GM12878 (cell line): ENCODE measurements around the gene PPP1R3G. TPM values are rescaled to one million over a fixed set of nuclear protein-coding genes. Genes with fewer than 3 reads are reported as not detected.

Source experiments
- ATAC-seq: fragments of 200-7000 bp; cut with Tn5 transposase; 3 replicates; pipeline ENCODE4 v1.9.1; 2020; ENCODE audit warnings: mild to moderate bottlenecking, moderate library complexity
- BruUV-seq: library from RNA; stranded (reverse); fragments of 400-500 nt; replicated peaks from 2 replicates; lab custom pipeline; 2021; lab: Mats Ljungman, UMichigan
- CTCF ChIA-PET: fragments of 300-600 bp; sonication (Branson Sonifier 250); formaldehyde crosslinking; extraction: SDS; loops from one replicate; lab custom pipeline; 2021; ENCODE audit warnings: inconsistent platforms; lab: Yijun Ruan, JAX
- POLR2A ChIA-PET: fragments of 350-600 bp; formaldehyde crosslinking; extraction: SDS; loops from one replicate; lab custom pipeline; 2021; ENCODE audit warnings: inconsistent platforms; lab: Charles Lee
- RAD21 ChIA-PET: fragments of 300-600 bp; sonication (Branson Sonifier 250); formaldehyde crosslinking; loops from one replicate; lab custom pipeline; 2023; ENCODE audit warnings: antibody characterized with exemption; ENCODE audit not compliant: unreplicated experiment; lab: Charles Lee
- SMC1A ChIA-PET: fragments of 300-600 bp; sonication (Branson Sonifier 250); formaldehyde crosslinking; loops from one replicate; lab custom pipeline; 2023; ENCODE audit not compliant: unreplicated experiment, uncharacterized antibody; lab: Charles Lee
- DNase-seq: peaks from one replicate; pipeline ENCODE4 v3.0.0-alpha.2; 2011; ENCODE audit warnings: low read depth, low spot score
- FAIRE-seq: peaks from 3 replicates; lab custom pipeline; 2011; peaks lifted over from hg19 to GRCh38; lab: Jason Lieb, UNC
- H2AFZ ChIP-seq: 2 replicates; pipeline ENCODE4 v1.6.0; 2011; ENCODE audit warnings: low read depth, low read length, control low read depth; ENCODE audit not compliant: control insufficient read depth
- H3K27ac ChIP-seq: 2 replicates; pipeline ENCODE4 v1.5.1; 2011; ENCODE audit warnings: control low read depth; ENCODE audit not compliant: control insufficient read depth, insufficient read depth
- H3K27me3 ChIP-seq, 2 experiments: replicated peaks in 1 of 2; 2 replicates each; pipeline versions ENCODE4 v1.6.0 to v1.6.1; 2011; ENCODE audit warnings: low read length in 1 of 2; ENCODE audit not compliant: control insufficient read depth in 2 of 2, insufficient read depth in 2 of 2
- H3K36me3 ChIP-seq, 2 experiments: 2 replicates each; pipeline ENCODE4 v1.5.1; 2011; ENCODE audit warnings: low read length in 1 of 2; ENCODE audit not compliant: control insufficient read depth in 2 of 2, insufficient read depth in 2 of 2
- H3K4me1 ChIP-seq: 2 replicates; pipeline ENCODE4 v1.6.1; 2011; ENCODE audit warnings: mild to moderate bottlenecking, low read length, moderate library complexity, mixed read lengths; ENCODE audit not compliant: control insufficient read depth, insufficient read depth
- H3K4me2 ChIP-seq: 2 replicates; pipeline ENCODE4 v1.6.0; 2011; ENCODE audit warnings: control low read depth; ENCODE audit not compliant: control insufficient read depth, insufficient read depth
- H3K4me3 ChIP-seq: fragments of 200-600 bp; sonication (generic); 2 replicates; pipeline ENCODE4 v1.5.1; 2016
- H3K79me2 ChIP-seq: 2 replicates; pipeline ENCODE4 v1.6.0; 2011; ENCODE audit warnings: low read length; ENCODE audit not compliant: control insufficient read depth, insufficient read depth
- H3K9ac ChIP-seq: 2 replicates; pipeline ENCODE4 v1.8.0; 2011; ENCODE audit warnings: low read length, control low read depth, mixed read lengths; ENCODE audit not compliant: control insufficient read depth, insufficient read depth
- H3K9me3 ChIP-seq: replicated peaks from 3 replicates; pipeline ENCODE4 v1.5.1; 2011; ENCODE audit warnings: mild to moderate bottlenecking, low read length; ENCODE audit not compliant: control insufficient read depth, insufficient read depth
- H4K20me1 ChIP-seq: 2 replicates; pipeline ENCODE4 v1.6.0; 2011; ENCODE audit not compliant: control insufficient read depth, insufficient read depth
- BHLHE40 ChIP-seq, 2 experiments: fragments of 450-650 bp in 1 of 2; IDR thresholded peaks; 2 replicates each; pipeline ENCODE4 v1.6.1; 2011 to 2017; ENCODE audit warnings: low read depth in 2 of 2, borderline replicate concordance in 1 of 2, improper control_type of control experiment in 1 of 2, low read length in 1 of 2, mild to moderate bottlenecking in 1 of 2
- EGR1 ChIP-seq, 2 experiments: IDR thresholded peaks; 1 replicate in 1 of 2; 2 replicates in 1 of 2; pipeline ENCODE4 v1.6.1; 2011 to 2012; ENCODE audit warnings: low read depth in 2 of 2, low read length in 2 of 2, borderline replicate concordance in 1 of 2, mild to moderate bottlenecking in 1 of 2, moderate library complexity in 1 of 2
- HDAC6 ChIP-seq: fragments of 200-600 bp; sonication (generic); IDR thresholded peaks from one replicate; pipeline ENCODE4 v1.8.0; 2017; ENCODE audit warnings: antibody characterized with exemption; ENCODE audit not compliant: unreplicated experiment
- NFYA ChIP-seq: IDR thresholded peaks from 2 replicates; pipeline ENCODE4 v1.6.1; 2011; ENCODE audit warnings: low read depth, mild to moderate bottlenecking, low read length, improper control_type of control experiment, borderline replicate concordance
- NR2C2 ChIP-seq: IDR thresholded peaks from 2 replicates; pipeline ENCODE4 v1.6.1; 2011; ENCODE audit warnings: borderline replicate concordance, low read depth; ENCODE audit not compliant: control insufficient read depth, insufficient read length
- RAD51 ChIP-seq: fragments of 450-650 bp; IDR thresholded peaks from 2 replicates; pipeline ENCODE4 v1.6.1; 2016; ENCODE audit warnings: moderate library complexity, mild to moderate bottlenecking, inconsistent platforms
- RCOR1 ChIP-seq: conservative IDR thresholded peaks from 2 replicates; pipeline ENCODE4 v1.6.1; 2012; ENCODE audit warnings: low read depth, low read length, improper control_type of control experiment
- RELA ChIP-seq: fragments of 450-650 bp; IDR thresholded peaks from 2 replicates; pipeline ENCODE4 v1.8.0; 2014; ENCODE audit warnings: borderline replicate concordance; ENCODE audit not compliant: partially characterized antibody
- SMAD5 ChIP-seq: IDR thresholded peaks from 2 replicates; pipeline ENCODE4 v1.6.1; 2016; ENCODE audit warnings: antibody characterized with exemption, low read depth
- TAF1 ChIP-seq: IDR thresholded peaks from 2 replicates; pipeline ENCODE4 v1.6.1; 2011; ENCODE audit warnings: mild to moderate bottlenecking, low read depth, low read length, borderline replicate concordance
- TCF7 ChIP-seq: IDR thresholded peaks from 2 replicates; pipeline ENCODE4 v1.6.1; 2014; ENCODE audit warnings: antibody characterized with exemption, borderline replicate concordance
- YBX1 ChIP-seq: fragments of 450-650 bp; IDR thresholded peaks from 2 replicates; pipeline ENCODE4 v1.6.1; 2016; ENCODE audit warnings: antibody characterized with exemption
- ZNF384 ChIP-seq: IDR thresholded peaks from 2 replicates; pipeline ENCODE4 v1.6.1; 2012; ENCODE audit warnings: low read depth, mild to moderate bottlenecking, low read length, improper control_type of control experiment, borderline replicate concordance
- WGBS: methylation state at CpG from one replicate; pipeline ENCODE4 v1.1.6; 2016; ENCODE audit warnings: low lambda C conversion rate; ENCODE audit not compliant: insufficient replicate concordance, insufficient coverage; ENCODE audit errors: missing lambda C conversion rate; 5-methylcytosine and 5-hydroxymethylcytosine counted together
- in situ Hi-C: fragments of 300-500 bp; cut with MboI; formaldehyde crosslinking; loops from 9 replicates; pipeline ENCODE4 v1.14.3; 2018; ENCODE audit warnings: mixed read lengths
- intact Hi-C: fragments of 100-400 bp; cut with micrococcal nuclease; formaldehyde crosslinking; loops from one replicate; pipeline ENCODE4 v1.14.2; 2022; ENCODE audit not compliant: unreplicated experiment
- polyA plus RNA-seq, 11 experiments: library from polyadenylated mRNA; depleted of rRNA in 4 of 11; unstranded in 6 of 11; stranded (reverse) in 5 of 11; fragments of >200 nt; fragmentation: Nextera tagmentation in 4 of 11; fragmentation: Illumina TruSeq in 1 of 11; extraction: Ambion mirVana in 4 of 11; extraction: Trizol in 1 of 11; gene quantifications; 1 replicate in 1 of 11; 2 replicates in 10 of 11; pipeline versions ENCODE4 v1.2.1 to v1.2.3, GENCODE V29; 2011 to 2016; ENCODE audit warnings: inconsistent platforms in 2 of 11, missing spikeins in 2 of 11, low read depth in 1 of 11
- total RNA-seq, 4 experiments: library from RNA; depleted of rRNA in 3 of 4; stranded (reverse); fragments of >200 nt in 3 of 4; fragmentation: Illumina TruSeq in 1 of 4; extraction: Trizol in 1 of 4; gene quantifications; 2 replicates each; pipeline versions ENCODE4 v1.2.1 to v1.2.3, GENCODE V29; 2013 to 2021
- TF ChIP-seq, protein P1 (sequence below): fragments of 450-650 bp; IDR thresholded peaks from 2 replicates; pipeline ENCODE4 v1.6.1; 2018; ENCODE audit warnings: mild to moderate bottlenecking, low read depth, moderate library complexity; ENCODE audit not compliant: partially characterized antibody

Gene PPP1R3G
- total and polyA plus RNA-seq, 10 of the 15 experiments (the other 5 are each of a cell fraction or from before 2014, with no cell fraction given), result 0.01 to 0.10 (median 0.04) TPM; not detected in 4

DNA sequence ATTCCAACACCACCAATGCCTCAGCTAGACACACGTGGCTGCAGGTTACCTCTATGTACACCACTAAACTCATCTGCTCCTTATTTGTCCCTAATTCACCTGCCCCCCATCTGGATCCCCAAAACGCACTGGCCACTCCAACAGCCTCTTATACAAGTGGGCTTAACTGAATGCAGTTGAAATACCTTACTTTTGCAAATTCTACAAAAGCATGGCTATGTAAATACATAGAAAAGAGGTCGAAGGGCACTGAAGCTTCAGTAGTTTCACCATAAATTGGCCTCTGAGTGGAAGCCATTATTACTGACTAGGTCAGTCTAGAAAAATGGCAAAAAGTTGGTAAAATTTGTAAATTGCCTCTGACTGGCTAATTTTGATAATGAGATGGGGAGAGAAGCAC is 11.1 kb upstream of the PPP1R3G start:
- in situ Hi-C loops, result no loop called here
- no TSS peak for BruUV-seq
- RAD21 ChIA-PET, result no interaction called here

More for the DNA sequence above, 11.1 kb upstream of the PPP1R3G start:
- no peak for ATAC-seq
- Histone ChIP-seq H3K27ac (no peak overlapping the region), H2AFZ (no peak overlapping the region), H3K4me1 (peaks cover 5% of the 10 kb centered on the region), H3K9me3 (no peaks in the 10 kb centered on the region), H3K79me2 (no peaks in the 10 kb centered on the region), H3K4me2 (no peak overlapping the region), H4K20me1 (no peaks in the 10 kb centered on the region), H3K9ac (no peak overlapping the region), H3K36me3 (no peaks in the 10 kb centered on the region), H3K27me3 (no peaks in the 10 kb centered on the region), H3K4me3 (no peak overlapping the region)
- ChIA-PET POLR2A (no interaction called here), SMC1A (no interaction called here), CTCF (no interaction called here)
- no peak for DNase-seq
- 43% methylated on average over 3 of the region's 3 CpGs for WGBS
- FAIRE-seq, result no peak
- no peak for TF ChIP-seq HDAC6
- no peak for TF ChIP-seq RELA
- TF ChIP-seq NR2C2, result no peak
- no peak for TF ChIP-seq TCF7
- TF ChIP-seq RCOR1, result no peak
- TF ChIP-seq SMAD5, result no peak
- TF ChIP-seq ZNF384, result no peak
- TF ChIP-seq RAD51, result no peak
- no peak for TF ChIP-seq TAF1
- no peak for TF ChIP-seq BHLHE40 (IDR thresholded peaks at IDR 0.05; ENCODE audit: borderline replicate concordance in 1 of 2, low read depth in 2 of 2, low read length in 1 of 2)
- no peak for TF ChIP-seq NFYA
- TF ChIP-seq YBX1, result no peak
- no peak for TF ChIP-seq EGR1 (IDR thresholded peaks at IDR 0.05; ENCODE audit: borderline replicate concordance in 1 of 2, low read depth in 2 of 2, low read length in 2 of 2)
- TF ChIP-seq, protein P1, sequence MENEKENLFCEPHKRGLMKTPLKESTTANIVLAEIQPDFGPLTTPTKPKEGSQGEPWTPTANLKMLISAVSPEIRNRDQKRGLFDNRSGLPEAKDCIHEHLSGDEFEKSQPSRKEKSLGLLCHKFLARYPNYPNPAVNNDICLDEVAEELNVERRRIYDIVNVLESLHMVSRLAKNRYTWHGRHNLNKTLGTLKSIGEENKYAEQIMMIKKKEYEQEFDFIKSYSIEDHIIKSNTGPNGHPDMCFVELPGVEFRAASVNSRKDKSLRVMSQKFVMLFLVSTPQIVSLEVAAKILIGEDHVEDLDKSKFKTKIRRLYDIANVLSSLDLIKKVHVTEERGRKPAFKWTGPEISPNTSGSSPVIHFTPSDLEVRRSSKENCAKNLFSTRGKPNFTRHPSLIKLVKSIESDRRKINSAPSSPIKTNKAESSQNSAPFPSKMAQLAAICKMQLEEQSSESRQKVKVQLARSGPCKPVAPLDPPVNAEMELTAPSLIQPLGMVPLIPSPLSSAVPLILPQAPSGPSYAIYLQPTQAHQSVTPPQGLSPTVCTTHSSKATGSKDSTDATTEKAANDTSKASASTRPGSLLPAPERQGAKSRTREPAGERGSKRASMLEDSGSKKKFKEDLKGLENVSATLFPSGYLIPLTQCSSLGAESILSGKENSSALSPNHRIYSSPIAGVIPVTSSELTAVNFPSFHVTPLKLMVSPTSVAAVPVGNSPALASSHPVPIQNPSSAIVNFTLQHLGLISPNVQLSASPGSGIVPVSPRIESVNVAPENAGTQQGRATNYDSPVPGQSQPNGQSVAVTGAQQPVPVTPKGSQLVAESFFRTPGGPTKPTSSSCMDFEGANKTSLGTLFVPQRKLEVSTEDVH, result no peak
- TF ChIP-seq, all 136 proteins: peak for 0
- intact Hi-C loops, result no loop called here
